Activated CD4-positive, alpha-beta T cell treated with anti-CD3 and anti-CD28 coated beads, Interleukin-2, Interleukin-4, amounts not matched to agents 100 ng/mL and 50 ng/mL, durations not matched to agents 16 hours and 8 hours (primary cell): ENCODE measurements around the gene DTD2.

Experiments
- DNase-seq: peaks from one replicate; pipeline ENCODE4 v3.0.0-alpha.2; 2020; ENCODE audit warnings: low spot score

The DTD2 gene

DNA sequence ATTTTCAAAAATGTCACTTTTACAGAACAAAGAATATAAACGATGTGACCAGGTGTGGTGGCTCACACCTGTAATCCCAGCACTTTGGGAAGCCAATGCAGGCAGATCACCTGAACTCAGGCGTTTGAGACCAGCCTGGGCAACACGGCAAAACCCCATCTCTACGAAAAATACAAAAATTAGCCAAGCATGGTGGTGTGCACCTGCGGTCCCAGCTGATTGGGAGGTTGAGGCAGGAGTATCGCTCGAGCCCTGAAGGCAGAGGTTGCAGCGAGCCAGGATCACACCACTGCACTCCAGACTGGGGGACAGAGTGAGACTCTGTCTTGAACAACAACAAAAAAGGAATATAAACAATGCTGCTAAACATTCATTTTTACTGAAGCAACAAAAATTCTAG is 52.2 kb downstream of the DTD2 start:
- no peak for DNase-seq

DNA sequence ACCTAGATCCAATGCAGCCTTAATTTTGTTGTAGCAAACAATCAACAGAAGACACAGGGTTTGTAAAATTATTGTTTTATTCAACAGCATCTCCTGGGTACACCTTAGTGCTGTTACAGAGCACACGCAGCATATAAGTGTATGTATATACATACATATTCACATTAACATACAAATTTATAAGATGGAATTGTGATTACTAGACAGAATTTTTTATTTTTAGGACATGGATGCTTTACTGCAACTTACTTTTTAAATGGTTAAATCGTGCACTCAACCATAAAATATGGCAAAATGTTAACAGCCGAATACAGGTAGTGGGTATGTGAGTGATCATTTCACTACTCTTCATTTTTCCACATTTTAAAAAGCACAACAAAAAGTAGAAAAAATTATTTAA is 53.6 kb downstream of the DTD2 start:
- DNase-seq: no peak

DNA sequence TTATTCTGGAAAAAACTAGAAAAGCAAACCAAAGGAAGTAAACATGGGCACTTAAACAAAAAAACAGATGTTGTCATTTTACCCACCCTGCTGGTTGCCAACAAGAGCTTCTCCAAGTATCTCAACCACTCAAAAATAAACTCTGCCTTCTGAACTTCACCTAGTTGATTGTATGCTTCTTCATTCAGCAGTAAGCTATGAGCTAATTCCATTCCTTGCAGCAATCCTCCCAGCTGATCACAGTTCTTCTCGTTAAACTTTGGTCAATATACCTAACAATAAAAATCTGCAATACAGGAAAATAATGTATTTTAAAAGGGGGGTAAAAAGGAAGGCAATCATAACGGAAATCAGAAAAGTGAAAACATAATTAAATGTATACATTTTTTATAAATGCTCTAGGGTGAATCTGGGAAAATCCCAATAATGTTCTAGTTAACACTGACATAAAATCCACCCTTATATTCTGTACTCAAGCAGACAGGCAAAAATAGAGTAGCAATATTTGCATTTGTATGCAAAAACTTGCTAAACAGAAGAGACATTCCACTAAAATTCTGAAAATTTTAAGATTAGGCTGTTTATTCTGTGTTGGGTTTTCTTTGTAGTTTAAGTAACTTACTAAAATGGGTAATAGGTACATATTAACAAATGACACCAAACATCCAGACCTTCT is 54.4 kb downstream of the DTD2 start:
- DNase-seq: no peak

DNA sequence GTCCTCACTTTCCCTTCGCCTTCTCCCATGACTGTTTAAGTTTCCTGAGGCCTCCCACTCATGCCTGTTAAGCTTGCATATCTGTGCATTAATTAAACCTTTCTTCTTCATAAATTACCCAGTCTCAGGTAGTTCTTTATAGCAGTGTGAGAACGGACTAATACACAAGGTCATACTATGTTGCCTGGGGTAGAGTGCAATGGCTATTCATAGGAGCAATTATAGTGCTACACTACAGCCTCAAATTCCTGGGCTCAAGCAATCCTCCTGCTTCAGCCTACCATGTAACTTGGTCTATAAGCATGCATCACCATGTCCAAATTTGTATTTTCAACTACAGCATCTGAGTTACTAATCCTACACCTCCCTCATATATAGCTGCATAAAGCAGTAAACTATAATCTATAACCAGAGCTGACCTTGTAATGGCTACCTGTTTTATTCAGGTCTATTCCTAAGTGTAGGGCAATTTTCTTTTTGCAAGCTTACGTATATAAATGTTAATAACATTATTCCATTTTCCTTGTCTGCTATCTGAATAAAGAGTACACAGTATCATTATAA is 55.9 kb downstream of the DTD2 start:
- DNase-seq: no peak

- peak; percentile 15 for DNase-seq
Measured at GRCh38 chr14:31400031-31400638, 57.2 kb downstream of the DTD2 start.
